Activated CD4-positive, CD25-positive, alpha-beta regulatory T cell treated with anti-CD3 and anti-CD28 coated beads, Interleukin-2, amount 50 U/mL, for 16 hours (primary cell): ENCODE data around the gene CAMK4.

Experiments
- DNase-seq: peaks from one replicate; pipeline ENCODE4 v3.0.0-alpha.2; 2020; ENCODE audit warnings: low read depth, low spot score

Gene CAMK4

DNA sequence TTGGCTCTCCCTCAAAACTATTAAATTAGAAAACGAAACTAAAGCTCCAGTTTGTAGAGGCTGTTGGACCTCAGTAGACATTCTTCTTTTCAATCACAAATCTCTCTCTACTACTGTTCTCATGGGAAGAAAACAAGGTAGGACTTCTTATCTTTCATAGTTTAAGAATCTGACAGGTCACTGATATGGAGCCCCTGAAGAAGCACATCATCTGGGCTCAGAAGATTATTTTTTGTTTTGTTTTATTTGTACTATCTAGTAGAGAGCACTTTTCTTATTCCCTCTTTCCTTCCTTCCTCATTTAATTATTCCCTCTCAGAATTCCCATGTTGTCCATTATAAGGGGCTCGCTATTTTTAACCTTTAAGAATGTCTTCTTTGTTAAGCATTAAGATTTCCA is 261.9 kb downstream of the CAMK4 start:
- no peak for DNase-seq

DNA sequence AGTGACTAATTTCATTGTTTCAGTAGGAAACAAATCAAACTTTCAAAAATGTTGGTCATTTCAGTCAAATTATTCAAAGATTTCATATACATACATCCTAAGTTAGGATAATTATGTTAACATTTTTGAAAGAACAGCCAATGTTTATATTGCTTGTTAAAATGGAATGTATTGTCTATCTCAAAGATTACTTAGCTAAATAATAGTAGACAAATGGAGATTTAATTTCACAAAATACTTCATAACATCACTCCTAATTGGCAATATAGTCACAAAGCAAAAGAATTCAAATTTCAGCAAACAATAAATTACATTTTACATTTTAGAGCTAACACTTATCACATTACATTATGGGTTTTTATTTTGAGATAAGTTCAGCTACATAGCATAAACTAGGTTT is 262.7 kb downstream of the CAMK4 start:
- DNase-seq: no peak

DNA sequence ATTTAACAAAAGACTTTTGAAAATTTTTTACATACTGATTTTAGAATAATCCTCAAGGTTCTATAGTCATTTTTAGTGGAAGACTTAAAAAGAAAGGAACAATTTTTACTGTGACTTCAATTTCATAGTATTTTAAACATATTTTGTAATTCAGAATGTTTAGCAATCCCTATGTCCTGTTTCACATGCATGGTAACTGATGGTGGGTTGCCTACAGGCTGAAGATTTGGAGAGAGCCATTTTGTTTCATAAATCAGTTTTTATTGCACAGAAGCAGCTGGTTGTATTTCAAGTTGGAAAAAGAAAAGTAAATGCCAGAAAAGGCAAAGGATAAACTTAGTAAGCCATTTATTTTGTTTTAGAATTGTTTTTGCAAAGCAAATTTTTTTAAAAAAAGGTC is 264.2 kb downstream of the CAMK4 start:
- DNase-seq: no peak

DNA sequence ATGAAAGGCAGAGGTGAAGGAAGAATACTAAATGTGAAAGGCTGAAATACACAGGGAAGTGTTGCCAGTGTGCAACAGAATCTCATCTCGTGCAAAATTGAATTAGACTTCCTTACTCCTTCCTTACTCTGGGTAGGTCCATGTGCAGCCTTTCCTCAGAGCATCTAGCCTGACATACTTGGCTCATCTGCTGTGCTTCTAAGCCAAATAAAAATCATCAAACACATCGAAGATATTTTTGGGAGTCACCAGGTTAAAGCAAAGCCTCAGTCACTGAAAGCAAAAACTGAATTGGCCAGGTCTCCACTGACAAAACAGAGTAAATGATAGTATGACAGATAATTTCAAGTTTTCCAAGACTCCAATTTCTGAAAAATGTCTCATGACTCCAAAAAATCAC is 268.8 kb downstream of the CAMK4 start:
- no peak for DNase-seq

DNA sequence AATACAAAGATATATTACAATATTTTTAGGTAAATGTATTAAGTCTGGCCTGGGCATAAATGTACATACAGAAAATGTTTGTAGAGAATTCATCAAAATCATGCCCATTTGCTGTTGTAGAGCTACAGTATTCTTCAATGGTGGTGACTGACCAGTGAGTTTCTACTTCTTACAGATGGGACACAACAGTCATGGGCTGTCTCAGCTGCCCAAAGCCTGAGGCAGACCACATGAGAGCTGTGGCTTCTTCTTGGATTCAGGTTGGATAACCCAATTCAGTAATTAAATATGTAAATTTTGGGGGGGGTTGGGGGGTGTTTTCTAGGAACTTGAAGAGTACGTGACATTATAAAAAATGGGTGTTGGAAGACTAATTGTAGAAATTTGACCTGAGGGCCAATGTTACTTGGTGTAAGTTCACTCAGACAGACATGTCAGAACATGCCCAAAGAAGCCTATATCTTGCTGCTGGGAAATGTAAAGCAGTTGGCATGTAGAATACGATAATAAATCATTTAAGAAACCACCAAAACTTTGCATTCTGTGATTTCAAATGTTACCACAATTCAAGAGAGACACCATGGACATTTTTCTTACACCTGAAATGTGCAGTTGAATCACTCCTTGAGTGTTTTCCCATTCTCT is 270.3 kb downstream of the CAMK4 start:
- no peak for DNase-seq

DNA sequence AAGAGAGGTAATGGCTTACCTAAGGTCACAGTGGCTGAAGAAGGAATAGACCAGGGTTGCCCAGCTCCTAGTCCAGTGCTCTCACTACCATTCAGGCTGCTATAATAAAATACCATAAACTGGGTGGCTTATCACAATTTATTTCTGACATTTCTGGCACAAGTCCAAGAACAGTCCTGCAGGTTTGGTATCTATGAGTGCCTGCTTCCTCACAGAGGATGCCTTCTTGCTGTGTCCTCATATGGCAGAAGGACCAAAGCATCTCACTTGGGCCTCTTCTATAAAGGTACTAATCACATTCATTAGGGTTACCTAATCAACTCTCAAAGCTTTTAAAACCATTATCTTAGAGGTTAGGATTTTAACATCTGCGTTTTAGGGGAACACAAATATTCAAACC is 271.0 kb downstream of the CAMK4 start:
- no peak for DNase-seq

DNA sequence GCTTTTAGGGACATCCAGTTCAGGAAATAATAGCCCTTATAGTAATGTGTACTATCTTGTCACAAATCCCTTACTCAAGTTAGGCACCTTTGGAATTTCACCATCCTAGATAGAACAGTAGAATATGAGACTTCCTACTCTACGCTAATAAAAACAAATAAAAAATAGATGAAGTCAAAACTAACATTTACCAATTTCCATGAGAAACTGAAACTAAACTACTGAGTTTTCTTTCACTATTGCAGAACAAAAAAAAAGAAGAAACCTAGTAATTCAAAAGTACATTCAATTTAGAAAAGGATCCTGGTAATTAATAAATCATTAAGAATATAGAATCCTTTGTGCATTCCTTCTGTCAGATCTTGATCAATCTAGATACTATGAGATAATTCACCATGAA is 274.2 kb downstream of the CAMK4 start:
- DNase-seq: no peak

DNA sequence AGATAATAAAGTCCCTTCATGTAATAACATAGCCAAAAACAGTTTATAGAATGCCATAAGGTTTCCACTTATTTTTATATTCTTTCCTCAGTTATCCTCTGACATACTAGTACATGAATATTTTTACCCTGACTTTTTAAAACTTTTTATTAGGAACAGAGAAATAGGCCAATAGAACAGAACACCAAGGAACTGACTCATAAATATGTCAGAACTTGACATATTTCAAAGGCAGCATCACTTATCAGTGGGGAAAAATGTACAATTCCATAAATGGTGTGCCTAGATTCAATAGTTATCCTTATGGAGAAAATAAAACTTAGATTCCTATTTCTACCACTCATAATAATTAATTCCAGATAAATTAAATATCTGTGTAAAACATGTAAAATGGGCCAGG is 278.8 kb downstream of the CAMK4 start:
- no peak for DNase-seq

DNA sequence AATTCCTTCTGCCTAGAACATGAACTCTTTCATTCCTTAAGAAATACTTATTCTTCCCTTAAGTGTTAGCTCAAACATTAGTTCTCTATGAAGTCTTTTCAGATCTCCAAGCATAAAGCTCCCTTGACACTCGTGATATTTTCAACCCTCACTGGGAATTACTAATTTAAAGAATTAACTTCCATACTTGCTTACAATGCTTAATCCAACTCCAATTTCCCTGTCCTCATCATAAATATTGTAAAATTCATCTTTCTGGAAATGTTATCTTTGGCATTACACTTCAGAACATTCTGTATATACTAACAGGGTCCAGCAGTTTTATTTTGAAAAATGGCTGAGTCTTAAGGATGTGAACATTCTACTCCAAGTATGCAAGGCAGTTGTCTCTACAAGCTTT is 280.9 kb downstream of the CAMK4 start:
- DNase-seq: no peak

DNA sequence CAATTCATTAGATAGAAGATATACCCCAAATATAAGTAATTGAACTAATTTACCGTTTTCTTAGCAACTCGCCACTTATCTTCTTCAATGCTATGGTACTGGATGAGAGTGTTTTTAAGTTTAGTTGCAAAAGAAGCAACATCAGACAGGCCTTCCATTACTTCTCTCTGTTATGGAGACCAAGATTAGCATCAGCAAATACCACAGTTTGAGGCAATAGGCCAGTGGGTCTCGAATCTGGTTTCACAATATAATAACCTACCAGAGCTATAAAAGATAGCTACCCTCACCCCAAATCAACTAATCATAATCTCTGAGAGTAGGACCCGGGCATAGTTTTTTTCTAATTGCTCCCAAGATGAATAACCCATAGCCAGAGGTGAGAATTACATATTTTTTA is 283.1 kb downstream of the CAMK4 start:
- no peak for DNase-seq

DNA sequence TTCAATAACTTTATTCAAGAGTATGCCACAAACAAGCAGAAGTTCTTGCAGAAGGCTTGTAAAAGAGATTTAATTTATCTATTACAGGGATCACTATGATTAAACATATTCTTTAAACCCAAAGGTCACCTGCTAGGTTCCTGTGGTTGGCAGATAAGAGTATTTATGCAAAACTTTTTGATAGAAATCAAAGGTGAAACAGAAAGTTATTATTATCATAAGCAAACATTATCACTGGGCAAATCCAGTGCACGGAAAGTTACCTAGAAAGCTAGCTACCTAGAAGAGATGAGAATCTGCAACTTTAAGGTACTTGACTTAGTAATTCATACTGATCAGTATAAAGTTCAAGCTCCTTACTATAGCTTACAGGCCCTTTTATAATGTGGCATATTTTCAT is 284.9 kb downstream of the CAMK4 start:
- DNase-seq: no peak

DNA sequence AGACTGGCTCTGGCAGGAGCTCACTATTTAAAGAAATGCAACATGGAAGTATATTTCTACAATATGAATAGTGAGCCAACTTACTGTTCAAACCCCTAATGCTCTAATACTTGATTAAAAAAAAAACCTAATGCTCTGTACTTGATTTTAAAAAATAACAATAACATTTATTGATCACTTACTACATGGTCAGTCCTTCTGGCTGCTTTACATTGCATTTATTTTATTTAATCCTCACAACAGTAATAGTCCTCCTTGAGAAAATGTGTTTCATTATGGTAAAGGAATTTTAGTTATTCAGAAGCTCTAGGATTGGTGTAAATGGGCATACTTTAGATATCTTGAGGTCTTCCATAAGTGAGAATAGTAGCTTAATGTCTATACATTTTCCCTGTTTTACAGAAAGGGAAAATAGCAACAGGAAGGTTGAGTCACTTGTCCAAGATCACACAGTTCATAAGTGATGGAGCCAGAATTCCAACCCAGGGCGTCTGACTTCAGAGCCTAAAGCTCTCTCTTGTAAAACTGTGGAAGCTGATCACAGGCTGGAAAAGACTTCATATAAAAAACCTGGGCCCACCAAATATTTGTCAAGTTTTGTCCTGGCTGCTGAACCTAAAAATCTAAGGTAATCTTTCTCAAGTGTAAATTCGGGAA is 287.1 kb downstream of the CAMK4 start:
- no peak for DNase-seq

DNA sequence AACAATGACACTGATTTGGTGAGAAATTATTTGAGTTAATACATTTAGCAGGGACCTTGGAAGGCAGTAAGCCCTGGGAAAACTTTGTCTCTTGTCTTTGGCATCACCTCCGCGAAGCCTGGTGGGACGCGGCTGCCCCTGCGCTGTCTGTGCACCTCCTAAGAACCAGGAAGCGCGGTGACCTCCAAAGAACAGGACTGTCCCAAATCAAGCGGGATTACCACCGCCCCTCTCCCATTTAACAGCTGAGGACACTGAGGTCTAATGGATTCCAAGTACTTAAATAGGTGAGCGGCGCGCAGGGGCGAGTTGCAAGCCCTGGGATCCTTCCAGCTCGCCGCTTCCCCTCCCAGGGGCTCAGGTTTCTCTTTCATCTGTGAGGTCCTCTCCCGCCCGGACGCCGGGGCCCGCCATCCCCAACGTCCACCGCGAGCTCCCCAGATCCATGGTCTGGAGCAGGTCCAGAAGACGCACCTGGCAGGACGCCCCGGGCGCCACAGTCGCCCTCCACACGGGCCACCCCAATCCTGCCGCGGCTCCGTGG is 287.7 kb downstream of the CAMK4 start:
- DNase-seq: no peak

DNA sequence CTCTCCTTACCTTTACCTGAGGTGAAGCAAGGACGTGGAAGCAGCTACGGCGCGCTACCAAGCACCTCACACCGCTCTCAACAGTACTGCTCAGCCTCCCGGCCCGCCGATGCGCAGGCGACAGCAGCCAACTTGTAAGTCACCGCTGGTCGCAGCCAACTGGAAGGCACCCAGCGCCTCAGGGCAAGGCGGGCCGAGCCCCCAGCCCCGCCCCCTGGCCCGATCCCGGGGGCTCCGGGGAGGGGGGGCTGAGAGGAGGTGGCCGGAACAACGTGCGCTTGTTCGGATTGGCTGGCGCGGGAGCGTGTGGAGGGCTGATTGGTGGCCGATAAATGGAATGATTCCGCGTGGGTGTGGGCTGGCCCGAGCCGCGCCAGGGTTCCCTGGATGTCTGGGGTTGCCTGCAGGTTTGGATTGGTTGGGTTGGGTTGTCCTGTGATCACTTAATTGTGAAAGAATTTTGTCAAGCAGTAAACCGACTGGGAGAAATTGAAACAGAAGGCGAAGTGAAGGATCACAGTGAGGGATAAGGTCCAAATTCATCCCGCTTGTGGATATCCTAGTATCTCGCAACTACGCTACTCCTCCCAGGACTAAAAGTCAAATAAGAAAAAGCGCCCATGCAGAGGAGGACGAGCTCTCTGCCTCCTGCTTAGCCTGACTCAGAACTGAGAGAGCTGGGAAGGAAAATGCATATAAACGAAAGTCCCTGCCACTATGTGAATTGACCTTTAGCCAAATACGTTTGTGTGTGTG is 288.4 kb downstream of the CAMK4 start, which contains the start of gene STARD4:
TSS of gene STARD4 (minus strand) at position 161 of the 756 bp plus-strand sequence. CDS start 5,102 bp downstream, outside the sequence.
- DNase-seq: peak; percentile 84

DNA sequence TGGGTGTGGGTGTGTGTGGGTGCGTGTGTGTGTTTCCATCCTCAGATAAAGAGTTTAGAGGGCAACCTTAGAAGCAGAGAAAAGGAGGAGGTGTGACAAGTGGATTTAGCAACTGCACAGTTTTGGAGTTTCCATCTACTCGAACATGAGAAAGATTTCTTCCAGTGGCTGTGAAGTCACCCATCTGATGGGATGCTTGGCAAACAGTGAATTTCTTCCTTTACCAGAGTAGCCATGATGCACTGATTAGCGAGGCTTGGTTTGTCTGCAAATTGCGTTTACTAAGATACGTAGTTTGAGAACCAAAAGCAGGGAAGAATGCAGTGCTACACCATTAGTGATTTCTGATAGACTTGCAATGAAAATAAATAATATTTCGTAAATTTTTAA is 288.9 kb downstream of the CAMK4 start:
- DNase-seq: no peak

DNA sequence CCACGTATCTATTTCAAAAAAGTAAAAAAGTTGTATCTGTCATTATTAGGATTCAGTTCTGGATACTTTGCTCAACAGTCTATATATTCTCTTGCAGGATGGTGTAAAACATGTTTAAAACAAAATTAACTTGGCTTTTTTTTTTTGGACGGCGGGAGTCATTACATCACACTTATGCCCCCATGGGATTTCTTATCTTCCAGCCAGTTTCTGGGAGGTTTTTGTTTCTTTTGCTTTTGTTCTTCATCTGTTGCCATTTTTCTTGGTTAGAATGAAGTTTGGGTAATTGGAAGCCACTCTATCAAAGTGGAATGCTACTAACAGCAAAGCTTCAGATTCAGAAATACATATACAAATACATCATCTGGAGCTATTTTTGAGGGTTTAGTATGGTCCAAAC is 289.9 kb downstream of the CAMK4 start:
- DNase-seq: no peak

DNA sequence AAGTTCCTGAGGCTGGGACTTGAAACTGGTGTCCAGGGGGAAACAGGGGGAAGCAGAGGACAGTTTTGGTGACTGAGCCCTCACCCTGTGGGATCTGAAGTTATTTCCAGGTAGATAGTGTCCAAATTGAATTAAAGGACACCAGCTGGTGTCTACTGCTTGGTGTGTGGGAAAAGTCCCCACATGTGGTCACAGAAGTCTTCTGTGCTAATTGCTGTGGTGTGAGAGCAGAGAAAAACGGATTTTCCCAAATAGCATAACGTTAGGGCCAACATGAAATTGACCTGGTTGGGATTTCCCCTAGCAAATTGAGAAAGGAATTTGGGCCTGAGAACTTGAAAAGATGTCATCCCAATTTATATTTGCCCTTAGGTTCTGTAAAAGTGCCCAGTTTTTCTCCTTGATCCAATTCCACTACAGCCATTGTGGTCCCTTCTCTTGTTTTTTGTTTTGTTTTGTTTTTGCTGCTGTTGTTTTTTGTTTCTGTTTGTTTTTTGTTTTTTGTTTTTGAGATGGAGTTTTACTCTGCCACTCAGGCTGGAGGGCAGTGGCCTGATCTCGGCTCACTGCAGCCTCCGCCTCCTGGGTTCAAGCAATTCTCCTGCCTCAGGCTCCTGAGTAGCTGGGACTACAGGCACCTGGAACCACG is 293.8 kb downstream of the CAMK4 start:
- no peak for DNase-seq

DNA sequence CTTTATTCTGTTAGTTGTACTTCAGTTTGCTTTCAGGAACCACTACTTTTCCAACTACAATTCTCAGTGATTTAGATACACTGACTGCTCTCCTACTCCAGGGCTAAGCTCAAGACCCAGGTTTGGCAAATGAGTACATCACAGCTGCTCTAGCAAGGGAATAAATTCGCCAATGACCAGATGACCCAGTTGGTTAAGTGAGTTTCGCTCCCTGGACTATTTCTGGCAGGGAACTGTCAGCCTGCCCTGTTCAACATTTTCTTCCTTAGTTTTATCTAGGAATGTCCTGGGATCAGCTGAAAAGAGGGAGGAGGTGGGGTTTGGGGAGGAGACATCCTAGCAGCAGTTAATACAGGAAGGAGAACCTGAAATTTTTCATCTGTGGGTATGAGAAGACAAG is 294.6 kb downstream of the CAMK4 start:
- DNase-seq: no peak

DNA sequence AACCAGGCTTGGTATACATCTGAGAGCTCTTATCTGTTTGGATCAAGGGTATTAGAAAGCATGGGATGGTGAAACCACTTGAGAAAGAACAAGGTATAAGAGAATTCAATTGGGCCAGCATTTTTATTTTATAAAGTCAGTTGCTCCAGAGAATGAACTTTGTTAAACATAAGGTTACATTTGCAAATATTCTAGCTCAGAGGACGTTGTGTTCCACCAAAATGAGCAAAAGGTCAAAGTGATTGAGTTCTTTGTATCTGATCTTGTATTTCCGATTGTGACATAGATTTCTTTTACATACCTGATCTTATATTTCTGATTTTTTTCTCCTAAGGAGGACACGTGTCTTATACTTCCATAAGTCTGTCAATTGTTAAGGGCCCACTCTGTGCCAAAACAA is 296.7 kb downstream of the CAMK4 start:
- DNase-seq: no peak

DNA sequence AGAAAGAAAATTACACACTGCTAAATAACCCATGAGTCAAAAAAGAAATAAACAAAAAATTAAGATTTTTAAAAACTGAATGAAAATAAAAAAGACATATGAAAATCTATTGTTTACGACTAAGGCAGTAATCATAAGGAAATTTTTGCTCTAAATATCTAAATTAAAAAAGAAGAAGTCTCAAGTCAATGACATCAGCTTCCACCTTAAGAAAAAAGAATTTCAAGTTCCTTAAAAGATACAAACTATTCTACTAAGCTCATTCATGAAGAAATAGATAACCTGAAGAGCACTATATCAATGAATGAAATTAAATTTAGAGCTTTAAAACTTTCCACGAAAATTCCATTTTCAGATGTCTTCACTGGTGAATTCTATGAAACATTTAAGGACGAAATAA is 303.9 kb downstream of the CAMK4 start:
- no peak for DNase-seq

DNA sequence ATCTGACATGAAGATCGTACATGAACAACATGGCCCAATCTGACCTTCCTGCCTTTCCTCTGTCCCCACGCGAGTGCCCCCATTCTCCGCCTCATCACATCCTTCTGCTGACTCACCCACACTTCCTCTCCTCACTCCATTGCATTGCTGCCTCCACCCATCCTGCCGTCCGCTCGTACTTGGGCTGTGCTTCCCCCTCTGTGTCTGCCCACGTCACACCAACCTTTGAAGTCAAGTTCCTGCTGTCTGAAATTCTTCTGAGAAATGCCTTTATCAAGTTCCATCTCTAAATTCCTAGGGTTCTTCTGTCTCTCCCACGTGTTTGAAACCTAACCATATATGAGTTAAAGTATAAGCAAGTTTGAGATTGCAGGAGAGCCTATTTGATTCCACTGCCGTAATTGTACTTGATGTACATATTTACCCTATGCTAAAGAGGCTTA is 306.1 kb downstream of the CAMK4 start:
- DNase-seq: peak; percentile 41
